Skeletal muscle cell (primary cell): ENCODE results near the gene CNTD1.
"Not testable (repeated sequence)": the region's sequence is repeated elsewhere in the genome, so short reads cannot be mapped to it uniquely, and the experiment has no call there.

Source experiments
- DNase-seq: peaks from one replicate; pipeline ENCODE4 v3.0.0-alpha.2; 2010; ENCODE audit warnings: low read depth
- H3K4me3 ChIP-seq: 2 replicates; pipeline ENCODE4 v1.5.1; 2011; ENCODE audit warnings: low read depth, mild to moderate bottlenecking, control low read depth, low read length, moderate library complexity

CNTD1 gene

GRCh38 chr17:42841975-42842685, 43.5 kb downstream of the CNTD1 start:
- no peak for DNase-seq
- no peak overlapping the region for H3K4me3 ChIP-seq

- no peak overlapping the region for H3K4me3 ChIP-seq
- DNase-seq = peak; percentile 26
Observed at GRCh38 chr17:42843358-42843934, 44.8 kb downstream of the CNTD1 start.

- H3K4me3 ChIP-seq = no peak within 1 kb of the TSS
- no peak for DNase-seq
Observed at GRCh38 chr17:42844271-42844670, 45.6 kb downstream of the CNTD1 start, which contains the start of gene AOC2. Gene AOC2, plus strand, starts transcription at chr17:42844580. Its CDS starts 47 bp downstream, at chr17:42844627.

- DNase-seq = no peak
- H3K4me3 ChIP-seq = no peak overlapping the region
Observed at GRCh38 chr17:42844761-42845555, 46.3 kb downstream of the CNTD1 start.

GRCh38 chr17:42845556-42845917, 46.9 kb downstream of the CNTD1 start:
- H3K4me3 ChIP-seq = no peak overlapping the region
- no peak for DNase-seq

- DNase-seq = no peak
- H3K4me3 ChIP-seq = no peak overlapping the region
Observed at GRCh38 chr17:42845918-42846593, 47.4 kb downstream of the CNTD1 start.

GRCh38 chr17:42846594-42847280, 48.1 kb downstream of the CNTD1 start:
- DNase-seq = peak; percentile 18
- H3K4me3 ChIP-seq = no peak overlapping the region

GRCh38 chr17:42848093-42848492, 49.4 kb downstream of the CNTD1 start:
- no peak overlapping the region for H3K4me3 ChIP-seq
- DNase-seq = no peak

GRCh38 chr17:42849031-42849430, 50.4 kb downstream of the CNTD1 start:
- H3K4me3 ChIP-seq = no peak overlapping the region
- no peak for DNase-seq

- no peak for DNase-seq
- no peak overlapping the region for H3K4me3 ChIP-seq
Observed at GRCh38 chr17:42849451-42850181, 51.0 kb downstream of the CNTD1 start.

- no peak for DNase-seq
- H3K4me3 ChIP-seq = no peak within 1 kb of the TSS
Observed at GRCh38 chr17:42850954-42851353, 52.3 kb downstream of the CNTD1 start, which contains the start of gene AOC3. Gene AOC3, plus strand, starts transcription at chr17:42851199. Its CDS starts 145 bp downstream, at chr17:42851344.

GRCh38 chr17:42851371-42852240, 52.9 kb downstream of the CNTD1 start:
- not testable (repeated sequence) for DNase-seq, H3K4me3 ChIP-seq

GRCh38 chr17:42852351-42852750, 53.7 kb downstream of the CNTD1 start:
- DNase-seq = no peak
- no peak overlapping the region for H3K4me3 ChIP-seq

GRCh38 chr17:42853004-42853403, 54.3 kb downstream of the CNTD1 start:
- no peak overlapping the region for H3K4me3 ChIP-seq
- no peak for DNase-seq

GRCh38 chr17:42853597-42853967, 54.9 kb downstream of the CNTD1 start:
- no peak overlapping the region for H3K4me3 ChIP-seq
- DNase-seq = no peak

GRCh38 chr17:42853968-42854790, 55.5 kb downstream of the CNTD1 start:
- H3K4me3 ChIP-seq = no peak overlapping the region
- no peak for DNase-seq

- no peak for DNase-seq
- no peak overlapping the region for H3K4me3 ChIP-seq
Observed at GRCh38 chr17:42855048-42855596, 56.5 kb downstream of the CNTD1 start.
